IPS-20b (cell line): Measurements from ENCODE around the gene DSE.

ENCODE experiments used
- H3K27ac ChIP-seq: one replicate; pipeline ENCODE4 v1.5.1; 2013; ENCODE audit warnings: low read length
- H3K27me3 ChIP-seq: 2 replicates; pipeline ENCODE4 v1.6.1; 2013; ENCODE audit warnings: mild to moderate bottlenecking, low read length, inconsistent platforms; ENCODE audit not compliant: insufficient read depth
- H3K36me3 ChIP-seq: 2 replicates; pipeline ENCODE4 v1.6.1; 2013; ENCODE audit warnings: low read depth, mild to moderate bottlenecking, inconsistent platforms, low read length, moderate library complexity; ENCODE audit not compliant: insufficient read depth
- H3K4me1 ChIP-seq: 2 replicates; pipeline ENCODE4 v1.6.1; 2013; ENCODE audit warnings: mild to moderate bottlenecking, control low read depth, inconsistent platforms, low read length, moderate library complexity; ENCODE audit not compliant: insufficient read depth
- H3K4me3 ChIP-seq: 2 replicates; pipeline ENCODE4 v1.5.1; 2013; ENCODE audit warnings: mild to moderate bottlenecking, low read length, inconsistent platforms
- H3K9ac ChIP-seq: 2 replicates; pipeline ENCODE4 v1.6.1; 2013; ENCODE audit warnings: low read depth, mild to moderate bottlenecking, inconsistent platforms, low read length, moderate library complexity
- H3K9me3 ChIP-seq: 2 replicates; pipeline ENCODE4 v1.6.1; 2013; ENCODE audit warnings: mild to moderate bottlenecking, low read depth, low read length, inconsistent platforms; ENCODE audit not compliant: insufficient read depth

Gene DSE

GRCh38 chr6:116467096-116467495 is 96.3 kb downstream of the DSE start:
- Histone ChIP-seq H3K4me1 (peaks cover 9% of the 10 kb centered on the region; the same call in 1 of the 2 replicates), H3K27ac (no peak overlapping the region), H3K36me3 (no peaks in the 10 kb centered on the region), H3K4me3 (no peak overlapping the region), H3K9ac (no peak overlapping the region), H3K9me3 (no peaks in the 10 kb centered on the region), H3K27me3 (peaks cover 28% of the 10 kb centered on the region)

GRCh38 chr6:116467514-116467913 is 96.8 kb downstream of the DSE start:
- Histone ChIP-seq H3K4me1 (peaks cover 7% of the 10 kb centered on the region; the same call in 1 of the 2 replicates), H3K9me3 (no peaks in the 10 kb centered on the region), H3K27ac (no peak overlapping the region), H3K4me3 (no peak overlapping the region), H3K27me3 (peaks cover 23% of the 10 kb centered on the region), H3K9ac (no peak overlapping the region), H3K36me3 (no peaks in the 10 kb centered on the region)

GRCh38 chr6:116468293-116468692 is 97.5 kb downstream of the DSE start:
- H3K4me3 ChIP-seq, result no peak overlapping the region
- no peaks in the 10 kb centered on the region for H3K36me3 ChIP-seq
- peaks cover 6% of the 10 kb centered on the region; the same call in 1 of the 2 replicates for H3K4me1 ChIP-seq
- no peaks in the 10 kb centered on the region for H3K9me3 ChIP-seq
- no peak overlapping the region for H3K27ac ChIP-seq
- H3K9ac ChIP-seq, result no peak overlapping the region
- peaks cover 16% of the 10 kb centered on the region for H3K27me3 ChIP-seq

- Histone ChIP-seq H3K4me1 (no peaks in the 10 kb centered on the region), H3K27ac (no peak overlapping the region), H3K36me3 (no peaks in the 10 kb centered on the region), H3K9me3 (no peaks in the 10 kb centered on the region), H3K4me3 (no peak overlapping the region), H3K27me3 (no peaks in the 10 kb centered on the region), H3K9ac (no peak overlapping the region)
These were observed 100.8 kb downstream of the DSE start for GRCh38 chr6:116471531-116471930.

- Histone ChIP-seq H3K9me3 (no peaks in the 10 kb centered on the region), H3K4me1 (no peaks in the 10 kb centered on the region), H3K4me3 (no peak overlapping the region), H3K9ac (no peak overlapping the region), H3K36me3 (no peaks in the 10 kb centered on the region), H3K27me3 (no peaks in the 10 kb centered on the region), H3K27ac (no peak overlapping the region)
These were observed 102.0 kb downstream of the DSE start for GRCh38 chr6:116472706-116473105.

- no peak overlapping the region for H3K27ac ChIP-seq
- no peaks in the 10 kb centered on the region for H3K4me1 ChIP-seq
- no peak overlapping the region for H3K4me3 ChIP-seq
- H3K36me3 ChIP-seq, result no peaks in the 10 kb centered on the region
- no peaks in the 10 kb centered on the region for H3K27me3 ChIP-seq
- H3K9ac ChIP-seq, result no peak overlapping the region
- H3K9me3 ChIP-seq, result no peaks in the 10 kb centered on the region
These were observed 104.4 kb downstream of the DSE start for GRCh38 chr6:116475141-116475540.

- Histone ChIP-seq H3K9ac (no peak overlapping the region), H3K27ac (no peak overlapping the region), H3K36me3 (no peaks in the 10 kb centered on the region), H3K4me1 (no peaks in the 10 kb centered on the region), H3K4me3 (no peak overlapping the region), H3K9me3 (no peaks in the 10 kb centered on the region), H3K27me3 (no peaks in the 10 kb centered on the region)
These were observed 105.4 kb downstream of the DSE start for GRCh38 chr6:116476002-116476678.

GRCh38 chr6:116482780-116483179 is 112.0 kb downstream of the DSE start:
- Histone ChIP-seq H3K9ac (no peak overlapping the region), H3K4me3 (no peak overlapping the region), H3K4me1 (no peaks in the 10 kb centered on the region), H3K36me3 (no peaks in the 10 kb centered on the region), H3K9me3 (no peaks in the 10 kb centered on the region), H3K27ac (no peak overlapping the region), H3K27me3 (no peaks in the 10 kb centered on the region)

- Histone ChIP-seq H3K9ac (no peak overlapping the region), H3K4me1 (no peaks in the 10 kb centered on the region), H3K9me3 (no peaks in the 10 kb centered on the region)
These were observed 112.9 kb downstream of the DSE start for GRCh38 chr6:116483616-116484015.

GRCh38 chr6:116485559-116486184 is 114.9 kb downstream of the DSE start:
- no peaks in the 10 kb centered on the region for H3K36me3 ChIP-seq
- H3K27ac ChIP-seq, result no peak overlapping the region
- no peaks in the 10 kb centered on the region for H3K9me3 ChIP-seq
- H3K4me3 ChIP-seq, result no peak overlapping the region
- no peak overlapping the region for H3K9ac ChIP-seq
- H3K4me1 ChIP-seq, result no peaks in the 10 kb centered on the region
- H3K27me3 ChIP-seq, result no peaks in the 10 kb centered on the region

More at GRCh38 chr6:116483616-116484015, 112.9 kb downstream of the DSE start:
- no peak overlapping the region for H3K27ac ChIP-seq
- H3K36me3 ChIP-seq, result no peaks in the 10 kb centered on the region
- no peak overlapping the region for H3K4me3 ChIP-seq
- no peaks in the 10 kb centered on the region for H3K27me3 ChIP-seq

GRCh38 chr6:116491610-116492330 is 121.0 kb downstream of the DSE start:
- Histone ChIP-seq H3K4me1 (peaks cover 10% of the 10 kb centered on the region), H3K4me3 (no peak overlapping the region), H3K9ac (no peak overlapping the region), H3K27me3 (no peaks in the 10 kb centered on the region), H3K36me3 (no peaks in the 10 kb centered on the region), H3K27ac (no peak overlapping the region), H3K9me3 (no peaks in the 10 kb centered on the region)
